ENCODE results near the gene FXYD3. TPM values are rescaled to one million over a fixed set of nuclear protein-coding genes. Genes with fewer than 3 reads are reported as not detected.

FXYD3 gene
- polyA plus RNA-seq, 1 donor (not counting 4 experiments of a cell fraction or from before 2014, with no cell fraction given) = 851 TPM

GRCh38 chr19:35126624-35126959 is 11.0 kb downstream of the FXYD3 start:
- Histone ChIP-seq H3K9me3 (ENCODE audit: control insufficient read depth, low read depth, low read length) (no peaks in the 10 kb centered on the region), H3K4me3 (ENCODE audit: control insufficient read depth in 2 of 3, extremely low read depth in 1 of 3, insufficient read depth in 2 of 3, low read depth in 1 of 3, low read length in 3 of 3) (no peak overlapping the region), H2AFZ (ENCODE audit: control insufficient read depth, low read length) (no peak overlapping the region), H3K27me3 (ENCODE audit: control insufficient read depth, extremely low read depth, insufficient read depth, low read length) (no peaks in the 10 kb centered on the region), H3K36me3 (ENCODE audit: control insufficient read depth in 2 of 2, extremely low read depth in 1 of 2, insufficient read depth in 2 of 2, low read length in 2 of 2) (peaks cover under 1 to 2% of the 10 kb centered on the region in 2 experiments), H3K4me1 (ENCODE audit: control insufficient read depth, extremely low read depth, insufficient read depth, low read length) (peaks cover 51% of the 10 kb centered on the region), H3K27ac (ENCODE audit: control insufficient read depth, insufficient read depth, low read length) (no peak overlapping the region), H3K4me2 (ENCODE audit: control insufficient read depth, extremely low read depth, insufficient read depth, low read depth, low read length) (no peak overlapping the region), H3K9ac (ENCODE audit: control insufficient read depth, extremely low read depth, insufficient read depth, low read length) (no peak overlapping the region), H3K9me1 (ENCODE audit: control insufficient read depth, extremely low read depth, insufficient read depth, low read length) (no peaks in the 10 kb centered on the region), H4K20me1 (ENCODE audit: control insufficient read depth, extremely low read depth, insufficient read depth, low read length) (no peaks in the 10 kb centered on the region), H3K79me2 (ENCODE audit: control insufficient read depth, insufficient read depth, low read length) (no peaks in the 10 kb centered on the region)
- DNase-seq (ENCODE audit: low read depth, low spot score) = no peak
- TF ChIP-seq CTCF (optimal IDR thresholded peaks at IDR 0.05 in 1 of 3, IDR thresholded peaks at IDR 0.05 in 1 of 3, conservative IDR thresholded peaks at IDR 0.05 in 1 of 3; ENCODE audit: extremely low read depth in 1 of 3, insufficient read depth in 2 of 3, low read length in 3 of 3) (no peak), EZH2 (IDR thresholded peaks at IDR 0.05; ENCODE audit: low read length) (no peak)
- dilution Hi-C loops (cut with MboI; ENCODE audit: extremely low pct_ligation_motif_present, low sequenced_read_pairs) = no loop called here
- no peak for FAIRE-seq

DNA sequence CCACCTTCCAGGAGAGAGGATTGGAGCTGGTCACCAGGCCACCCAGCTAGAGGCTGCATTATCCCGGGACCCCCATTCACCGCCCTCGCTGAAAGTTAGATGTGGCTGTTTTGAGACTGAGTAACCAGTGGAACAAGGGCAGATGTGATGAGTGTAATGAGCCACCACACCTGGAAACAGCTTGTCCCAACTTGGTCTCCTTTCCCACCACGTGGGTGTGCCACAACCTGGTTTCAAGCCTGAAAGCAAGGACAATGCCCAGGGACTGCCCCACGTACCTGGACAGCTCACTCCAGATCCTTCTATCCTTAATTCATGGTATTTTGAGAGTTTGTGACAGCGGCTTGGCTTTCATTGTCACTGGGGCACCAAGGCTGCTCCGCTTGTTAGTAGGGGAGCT is 12.2 kb downstream of the FXYD3 start:
- dilution Hi-C loops (cut with MboI; ENCODE audit: extremely low pct_ligation_motif_present, low sequenced_read_pairs) = no loop called here
- no peaks in the 10 kb centered on the region for H3K9me3 ChIP-seq (ENCODE audit: control insufficient read depth, low read depth, low read length)
- no peaks in the 10 kb centered on the region for H3K79me2 ChIP-seq (ENCODE audit: control insufficient read depth, insufficient read depth, low read length)
- DNase-seq (ENCODE audit: low read depth, low spot score) (no peak), FAIRE-seq (peak; percentile 86)
- H3K27ac ChIP-seq (ENCODE audit: control insufficient read depth, insufficient read depth, low read length) = no peak overlapping the region
- H3K4me2 ChIP-seq (ENCODE audit: control insufficient read depth, extremely low read depth, insufficient read depth, low read depth, low read length) = peak overlapping the region; percentile 52
- peak overlapping the region; percentile 44 for H2AFZ ChIP-seq (ENCODE audit: control insufficient read depth, low read length)
- no peaks in the 10 kb centered on the region for H4K20me1 ChIP-seq (ENCODE audit: control insufficient read depth, extremely low read depth, insufficient read depth, low read length)
- no peaks in the 10 kb centered on the region for H3K36me3 ChIP-seq (ENCODE audit: control insufficient read depth in 2 of 2, extremely low read depth in 1 of 2, insufficient read depth in 2 of 2, low read length in 2 of 2)
- H3K9ac ChIP-seq (ENCODE audit: control insufficient read depth, extremely low read depth, insufficient read depth, low read length) = peak overlapping the region; percentile 35
- H3K4me3 ChIP-seq (ENCODE audit: control insufficient read depth in 2 of 3, extremely low read depth in 1 of 3, insufficient read depth in 2 of 3, low read depth in 1 of 3, low read length in 3 of 3) = no peak overlapping the region
- no peaks in the 10 kb centered on the region for H3K27me3 ChIP-seq (ENCODE audit: control insufficient read depth, extremely low read depth, insufficient read depth, low read length)
- no peaks in the 10 kb centered on the region for H3K9me1 ChIP-seq (ENCODE audit: control insufficient read depth, extremely low read depth, insufficient read depth, low read length)
- peaks cover 45% of the 10 kb centered on the region for H3K4me1 ChIP-seq (ENCODE audit: control insufficient read depth, extremely low read depth, insufficient read depth, low read length)
- no peak for TF ChIP-seq EZH2 (IDR thresholded peaks at IDR 0.05; ENCODE audit: low read length)
- TF ChIP-seq CTCF (optimal IDR thresholded peaks at IDR 0.05 in 1 of 3, IDR thresholded peaks at IDR 0.05 in 1 of 3, conservative IDR thresholded peaks at IDR 0.05 in 1 of 3; ENCODE audit: extremely low read depth in 1 of 3, insufficient read depth in 2 of 3, low read length in 3 of 3) = peak in 1 of 3 experiments; percentile 21

Data from keratinocyte (primary cell).